GM03348 (cell line): ENCODE results near the gene ZNF446.
A peak's percentile ranks its signal among the peaks of the same experiment; 100 is the strongest.
"Not testable (repeated sequence)": the region's sequence is repeated elsewhere in the genome, so short reads cannot be mapped to it uniquely, and the experiment has no call there.

Experiments used
- DNase-seq: peaks from one replicate; pipeline ENCODE4 v3.0.0; 2012; ENCODE audit warnings: low spot score

ZNF446 gene

DNA sequence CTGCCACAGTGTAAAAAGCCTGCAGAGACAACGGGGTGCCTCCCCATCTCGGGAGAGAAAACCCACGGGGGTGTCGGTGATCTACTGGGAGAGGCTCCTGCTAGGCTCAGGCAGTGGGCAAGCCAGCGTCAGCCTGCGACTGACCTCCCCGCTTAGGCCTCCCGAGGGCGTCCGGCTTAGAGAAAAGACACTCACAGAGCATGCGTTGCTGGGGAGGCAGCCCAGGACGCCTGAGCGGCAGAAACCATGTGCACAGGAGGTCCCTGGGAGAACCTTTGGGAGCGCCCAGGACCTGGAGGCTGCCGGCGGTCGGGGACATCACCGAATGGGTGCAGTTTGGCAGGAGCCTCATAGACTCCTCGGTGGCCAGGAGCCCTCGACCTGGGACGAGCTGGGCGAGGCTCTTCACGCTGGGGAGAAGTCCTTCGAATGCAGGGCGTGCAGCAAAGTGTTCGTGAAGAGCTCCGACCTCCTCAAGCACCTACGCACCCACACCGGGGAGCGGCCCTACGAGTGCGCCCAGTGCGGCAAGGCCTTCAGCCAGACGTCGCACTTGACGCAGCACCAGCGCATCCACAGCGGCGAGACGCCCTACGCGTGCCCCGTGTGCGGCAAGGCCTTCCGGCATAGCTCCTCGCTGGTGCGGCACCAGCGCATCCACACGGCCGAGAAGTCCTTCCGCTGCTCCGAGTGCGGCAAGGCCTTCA, 5.2 kb upstream of the ZNF446 start:
- not testable (repeated sequence) for DNase-seq

GRCh38 chr19:58471736-58472135, 4.4 kb upstream of the ZNF446 start:
- DNase-seq, result no peak

DNA sequence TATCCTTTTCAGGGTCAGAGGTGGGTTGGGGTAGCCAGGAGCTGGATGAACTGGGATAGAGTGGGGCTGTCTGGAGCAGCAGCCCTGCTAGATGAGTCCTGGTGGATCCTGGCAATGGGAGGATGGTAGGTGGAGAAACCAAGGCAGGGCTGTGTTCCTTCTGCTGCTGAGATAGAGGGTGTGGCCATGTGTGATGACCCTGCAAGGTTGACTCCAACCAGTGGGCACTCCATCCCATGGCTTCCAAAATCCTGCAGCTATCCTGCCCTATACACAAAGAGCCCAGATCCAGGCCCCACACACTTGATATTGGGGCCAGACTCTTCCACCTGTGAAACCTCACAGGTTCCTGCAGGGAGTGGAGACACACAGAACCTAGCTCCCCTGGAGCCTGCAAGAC, 2.4 kb upstream of the ZNF446 start:
- DNase-seq, result no peak

- DNase-seq, result peak; percentile 55
Observed at GRCh38 chr19:58474291-58474996, 1.7 kb upstream of the ZNF446 start.

- DNase-seq, result no peak
Observed at GRCh38 chr19:58474997-58475713, 997 bp upstream of the ZNF446 start.

- DNase-seq, result peak; percentile 39
Observed at GRCh38 chr19:58476498-58477015, 405 bp downstream of the ZNF446 start.

DNA sequence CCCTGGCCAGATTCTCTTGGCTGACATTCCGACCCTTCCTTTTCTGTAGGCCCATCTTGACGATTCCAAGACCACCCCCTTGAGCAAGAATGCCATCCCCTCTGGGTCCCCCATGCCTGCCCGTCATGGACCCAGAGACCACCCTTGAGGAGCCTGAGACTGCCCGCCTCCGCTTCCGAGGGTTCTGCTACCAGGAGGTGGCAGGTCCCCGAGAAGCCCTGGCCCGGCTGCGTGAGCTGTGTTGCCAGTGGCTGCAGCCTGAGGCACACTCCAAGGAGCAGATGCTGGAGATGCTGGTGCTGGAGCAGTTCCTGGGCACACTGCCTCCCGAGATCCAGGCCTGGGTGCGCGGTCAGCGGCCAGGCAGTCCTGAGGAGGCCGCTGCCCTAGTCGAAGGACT, 978 bp downstream of the ZNF446 start:
- DNase-seq, result no peak

DNA sequence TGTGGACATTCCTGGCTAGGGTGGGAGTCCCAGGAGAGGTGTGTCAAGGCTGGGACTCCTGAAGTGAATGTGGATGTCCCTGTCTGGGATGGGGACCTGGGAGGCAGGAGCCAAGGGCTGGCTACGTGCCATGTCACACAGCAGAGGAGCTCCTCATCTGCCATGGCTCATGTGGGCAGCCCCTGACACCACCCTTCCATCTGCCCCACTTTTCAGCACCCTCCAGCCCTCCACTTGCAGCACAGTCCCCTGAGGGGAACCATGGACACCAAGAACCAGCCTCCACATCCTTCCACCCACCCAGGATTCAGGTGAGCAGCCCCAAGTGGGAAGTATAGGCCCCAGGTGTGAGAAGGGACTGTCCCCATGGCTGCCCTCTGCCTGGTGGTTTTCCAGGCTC, 1.7 kb downstream of the ZNF446 start:
- no peak for DNase-seq

DNA sequence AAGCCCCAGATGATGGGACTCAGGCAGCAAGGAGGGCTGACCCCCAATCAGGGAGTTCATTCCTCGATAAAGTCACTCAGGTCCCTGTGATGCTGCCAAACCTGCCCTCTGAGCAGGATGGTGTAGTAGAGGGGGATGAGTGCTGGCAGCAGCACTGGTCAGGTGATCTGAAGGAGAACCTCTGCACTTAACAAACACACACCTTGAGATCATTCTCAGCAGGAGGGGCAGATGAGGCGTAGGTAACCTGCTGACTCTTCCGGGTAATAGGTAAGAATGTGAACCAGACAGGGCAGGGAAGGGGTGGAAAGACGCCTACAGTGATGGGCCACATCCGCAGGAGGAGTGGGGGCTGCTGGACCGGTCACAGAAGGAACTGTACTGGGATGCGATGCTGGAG, 3.2 kb downstream of the ZNF446 start:
- no peak for DNase-seq

DNA sequence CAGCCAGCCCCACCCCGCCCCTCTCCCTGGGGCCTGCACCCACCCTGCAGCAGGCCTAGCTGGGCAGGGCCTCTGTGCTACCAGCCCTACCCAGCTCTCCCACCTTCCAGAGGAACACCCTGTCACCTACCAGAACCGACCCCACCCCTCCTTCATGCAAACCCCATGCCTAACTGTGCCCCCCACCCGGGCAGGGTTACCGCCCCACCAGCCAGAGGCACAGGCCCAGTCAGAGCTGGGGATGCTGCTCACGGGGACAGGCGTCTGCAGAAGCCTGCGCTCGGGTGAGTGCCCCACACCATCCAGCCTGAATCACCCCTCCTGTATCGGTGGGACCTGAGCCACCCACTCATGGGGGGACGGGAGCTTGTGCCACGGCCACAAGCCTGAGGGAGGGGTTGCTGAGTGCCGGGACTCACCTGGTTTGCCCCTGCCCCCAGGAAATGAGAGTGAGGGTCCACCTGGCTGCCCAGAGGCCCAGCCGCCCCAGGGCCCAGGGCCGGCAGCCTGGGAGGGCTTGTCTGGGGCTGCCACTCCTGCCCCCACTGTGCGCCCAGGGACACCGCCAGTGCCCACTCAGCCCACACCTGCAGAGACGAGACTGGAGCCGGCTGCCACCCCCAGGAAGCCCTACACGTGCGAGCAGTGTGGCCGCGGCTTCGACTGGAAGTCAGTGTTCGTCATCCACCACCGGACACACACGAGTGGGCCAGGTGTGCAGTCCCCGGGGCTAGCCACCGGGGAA, 3.8 kb downstream of the ZNF446 start:
- no peak for DNase-seq

GRCh38 chr19:58480481-58480830, 4.3 kb downstream of the ZNF446 start:
- no peak for DNase-seq

GRCh38 chr19:58480831-58481230, 4.7 kb downstream of the ZNF446 start:
- no peak for DNase-seq

- no peak for DNase-seq
Observed at GRCh38 chr19:58482372-58482771, 6.2 kb downstream of the ZNF446 start.

DNA sequence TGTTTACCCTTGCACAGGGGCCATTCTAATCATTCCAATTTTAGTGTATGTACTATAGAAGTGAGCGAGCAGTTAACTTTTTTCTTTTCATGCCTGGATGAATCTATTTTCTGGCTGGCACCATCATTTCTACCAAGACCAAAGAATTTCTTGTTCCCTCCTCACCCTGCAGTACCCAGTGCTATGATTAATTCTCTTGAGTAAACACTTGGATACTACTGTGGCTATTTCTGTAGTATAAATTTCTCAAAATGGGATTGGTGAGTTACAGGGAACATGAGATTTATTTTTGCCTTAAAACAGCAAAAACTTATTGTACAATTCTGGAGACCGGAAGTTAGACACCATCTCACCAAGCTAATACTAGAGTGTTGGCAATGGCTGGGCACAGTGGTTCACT, 7.6 kb downstream of the ZNF446 start:
- DNase-seq, result no peak

DNA sequence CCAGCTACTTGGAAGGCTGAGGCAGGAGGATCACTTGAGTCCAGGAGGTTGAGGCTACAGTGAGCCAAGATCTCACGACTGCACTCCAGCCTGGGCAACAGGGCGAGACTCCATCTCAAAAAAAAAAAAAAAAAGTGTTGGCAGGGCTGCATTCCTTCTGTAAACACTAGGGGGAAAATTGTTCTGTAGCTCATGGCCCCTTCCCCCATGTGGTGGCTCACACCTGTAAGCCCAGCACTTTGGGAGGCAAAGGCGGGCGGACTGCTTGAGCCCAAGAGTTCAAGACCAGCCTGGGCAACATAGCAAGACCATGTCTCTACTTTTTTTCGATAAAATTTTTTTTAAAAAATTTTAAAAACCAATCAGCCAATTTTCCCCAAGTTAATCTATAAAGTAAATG, 8.2 kb downstream of the ZNF446 start:
- DNase-seq, result not testable (repeated sequence)

- no peak for DNase-seq
Observed at GRCh38 chr19:58491393-58491792, 15.2 kb downstream of the ZNF446 start.

DNA sequence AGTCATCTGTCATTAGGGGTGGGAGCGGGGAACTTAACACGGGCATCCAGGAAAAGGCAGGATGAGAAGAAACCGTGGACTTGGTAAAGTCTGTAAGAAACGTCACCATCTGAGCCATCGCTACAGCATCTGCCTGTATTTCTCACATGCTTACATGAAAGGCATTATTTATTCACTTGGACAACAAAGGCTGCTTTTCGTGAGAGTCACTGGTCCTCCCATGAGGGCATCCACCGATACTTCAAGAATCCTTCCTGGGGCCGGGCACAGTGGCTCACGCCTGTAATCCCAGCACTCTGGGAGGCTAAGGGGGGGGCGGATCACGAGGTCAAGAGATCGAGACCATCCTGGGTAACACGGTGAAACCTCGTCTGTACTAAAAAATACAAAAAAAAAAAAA, 16.1 kb downstream of the ZNF446 start:
- no peak for DNase-seq

- DNase-seq, result no peak
Observed at GRCh38 chr19:58497634-58498170, 21.6 kb downstream of the ZNF446 start.

DNA sequence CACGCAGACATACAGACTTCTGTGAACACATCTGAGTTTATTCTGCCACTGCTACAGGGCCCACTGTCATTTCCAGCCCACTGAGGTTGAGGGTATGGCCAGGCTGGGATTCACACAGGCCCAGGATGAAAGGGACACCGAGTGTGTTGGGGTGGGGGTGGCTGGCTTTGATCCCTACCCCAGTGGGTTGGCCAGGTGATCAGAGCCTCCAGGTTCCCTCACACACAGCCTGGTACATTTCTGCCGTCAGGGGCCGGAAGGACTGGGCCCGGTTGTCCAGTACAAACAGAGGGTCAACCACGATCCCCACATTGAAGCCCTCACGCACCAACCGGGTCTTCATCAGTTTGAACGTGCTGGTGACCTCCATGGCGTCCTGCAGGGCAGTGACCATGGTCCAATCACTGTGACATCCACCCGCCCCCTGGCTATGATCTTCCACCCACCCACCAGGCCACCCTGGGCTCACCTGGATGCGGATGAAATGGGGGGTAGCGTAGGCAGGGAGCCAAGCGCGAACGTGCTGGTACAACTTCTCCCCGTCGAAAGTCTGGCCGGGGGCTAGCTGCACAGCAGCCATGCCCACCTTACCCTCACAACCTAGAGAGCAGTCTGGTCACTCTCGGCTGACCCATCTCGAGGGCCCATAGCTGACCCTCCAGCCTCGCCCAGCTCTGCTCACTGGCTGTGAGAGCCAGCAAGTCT, 22.3 kb downstream of the ZNF446 start:
- no peak for DNase-seq

- peak; percentile 99 for DNase-seq
Observed at GRCh38 chr19:58499021-58499927, 23.1 kb downstream of the ZNF446 start.
